H1 (cell line): ENCODE data around the gene EPHA6. TPM values are rescaled to one million over a fixed set of nuclear protein-coding genes. Genes with fewer than 3 reads are reported as not detected.

Source experiments
- CTCF ChIA-PET: fragments of 300-600 bp; sonication (Branson Sonifier 250); formaldehyde crosslinking; loops from one replicate; lab custom pipeline; 2021; ENCODE audit not compliant: partially characterized antibody; lab: Charles Lee
- POLR2A ChIA-PET: fragments of 300-600 bp; sonication (Branson Sonifier 250); formaldehyde crosslinking; loops from one replicate; lab custom pipeline; 2021; ENCODE audit warnings: inconsistent platforms; ENCODE audit not compliant: partially characterized antibody; lab: Charles Lee
- DNase-seq, 2 experiments: peaks; one replicate each; pipeline versions ENCODE4 v3.0.0 to v3.0.0-alpha.2; 2010 to 2022; ENCODE audit warnings: low spot score in 2 of 2, low read depth in 1 of 2, mixed read lengths in 1 of 2
- FAIRE-seq: peaks from 2 replicates; lab custom pipeline; 2011; peaks lifted over from hg19 to GRCh38; lab: Jason Lieb, UNC
- H2AFZ ChIP-seq: 2 replicates; pipeline ENCODE4 v1.8.1; 2012; ENCODE audit warnings: low read length, inconsistent platforms
- H2AK5ac ChIP-seq: 2 replicates; pipeline ENCODE4 v1.6.1; 2013; ENCODE audit warnings: low read depth, low read length
- H2BK120ac ChIP-seq: replicated peaks from 2 replicates; pipeline ENCODE3; 2013; ENCODE audit warnings: low read depth, low read length, inconsistent platforms
- H2BK12ac ChIP-seq: 2 replicates; pipeline ENCODE4 v1.6.1; 2013; ENCODE audit warnings: low read depth, low read length
- H2BK15ac ChIP-seq: 2 replicates; pipeline ENCODE4 v1.6.1; 2013; ENCODE audit warnings: low read length
- H2BK20ac ChIP-seq: 2 replicates; pipeline ENCODE4 v1.6.1; 2013; ENCODE audit warnings: low read length
- H2BK5ac ChIP-seq: 2 replicates; pipeline ENCODE4 v1.6.1; 2013; ENCODE audit warnings: low read depth, low read length
- H3K14ac ChIP-seq: 2 replicates; pipeline ENCODE4 v1.6.1; 2013; ENCODE audit warnings: inconsistent platforms; ENCODE audit not compliant: insufficient read length
- H3K18ac ChIP-seq: 2 replicates; pipeline ENCODE4 v1.6.1; 2013; ENCODE audit warnings: low read length; ENCODE audit errors: extremely low read depth
- H3K23ac ChIP-seq: 2 replicates; pipeline ENCODE4 v1.6.1; 2013; ENCODE audit warnings: inconsistent platforms; ENCODE audit not compliant: insufficient read length
- H3K23me2 ChIP-seq: 2 replicates; pipeline ENCODE4 v1.6.1; 2013; ENCODE audit warnings: low read depth, low read length
- H3K27ac ChIP-seq: 2 replicates; pipeline ENCODE4 v1.6.1; 2011; ENCODE audit warnings: low read depth, low read length, inconsistent platforms
- H3K27me3 ChIP-seq, 4 experiments: replicated peaks in 1 of 4; 1 replicate in 1 of 4; 2 replicates in 3 of 4; pipeline versions ENCODE4 v1.6.1 to v1.8.1; 2011 to 2013; ENCODE audit warnings: low read length in 3 of 4, mild to moderate bottlenecking in 3 of 4, inconsistent platforms in 2 of 4, mixed read lengths in 2 of 4, moderate library complexity in 1 of 4; ENCODE audit not compliant: control insufficient read depth in 3 of 4, insufficient read depth in 3 of 4; ENCODE audit errors: extremely low read depth in 1 of 4
- H3K36me3 ChIP-seq, 4 experiments: 2 replicates each; pipeline versions ENCODE4 v1.6.1 to v1.8.1; 2011 to 2013; ENCODE audit warnings: mild to moderate bottlenecking in 4 of 4, low read length in 3 of 4, moderate library complexity in 2 of 4, control low read depth in 1 of 4, inconsistent platforms in 1 of 4; ENCODE audit not compliant: insufficient read depth in 4 of 4, control insufficient read depth in 2 of 4
- H3K4ac ChIP-seq: replicated peaks from 2 replicates; pipeline ENCODE3; 2013; ENCODE audit warnings: low read length, low read depth, mixed read lengths, inconsistent platforms; ENCODE audit not compliant: insufficient read length
- H3K4me1 ChIP-seq, 4 experiments: replicated peaks in 1 of 4; 1 replicate in 1 of 4; 2 replicates in 3 of 4; pipeline versions ENCODE4 v1.6.1 to v1.8.1; 2011 to 2013; ENCODE audit warnings: low read length in 3 of 4, inconsistent platforms in 2 of 4, mixed read lengths in 1 of 4; ENCODE audit not compliant: insufficient read depth in 4 of 4, control insufficient read depth in 3 of 4
- H3K4me2 ChIP-seq, 2 experiments: 2 replicates each; pipeline versions ENCODE4 v1.6.1 to v1.8.1; 2011 to 2013; ENCODE audit warnings: low read depth in 2 of 2, low read length in 2 of 2, control low read depth in 1 of 2, inconsistent platforms in 1 of 2, mild to moderate bottlenecking in 1 of 2; ENCODE audit not compliant: insufficient read depth in 1 of 2
- H3K4me3 ChIP-seq, 4 experiments: fragments of 200-600, 300-600 bp in 1 of 4; sonication (generic), shearing (Covaris generic), sonication (Bioruptor Twin) in 1 of 4; 2 replicates each; pipeline versions ENCODE4 v1.5.1 to v1.8.1; 2011 to 2016; ENCODE audit warnings: low read length in 4 of 4, low read depth in 3 of 4, control low read depth in 2 of 4, inconsistent platforms in 2 of 4, mild to moderate bottlenecking in 2 of 4, mixed read lengths in 1 of 4, moderate library complexity in 1 of 4; ENCODE audit not compliant: insufficient read depth in 2 of 4; ENCODE audit errors: extremely low read depth in 1 of 4
- H3K56ac ChIP-seq: replicated peaks from 2 replicates; pipeline ENCODE3; 2013; ENCODE audit warnings: low read depth, mild to moderate bottlenecking, mixed read lengths, low read length, inconsistent platforms; ENCODE audit not compliant: insufficient read length
- H3K79me1 ChIP-seq: 2 replicates; pipeline ENCODE4 v1.6.1; 2013; ENCODE audit warnings: low read depth, low read length, control low read depth
- H3K79me2 ChIP-seq, 2 experiments: 2 replicates each; pipeline versions ENCODE4 v1.6.1 to v1.8.1; 2012 to 2013; ENCODE audit warnings: low read length in 2 of 2, mild to moderate bottlenecking in 2 of 2, inconsistent platforms in 1 of 2; ENCODE audit not compliant: insufficient read depth in 2 of 2, control insufficient read depth in 1 of 2
- H3K9ac ChIP-seq, 4 experiments: replicated peaks in 1 of 4; 1 replicate in 1 of 4; 2 replicates in 3 of 4; pipeline versions ENCODE4 v1.6.1 to v1.8.1; 2011 to 2013; ENCODE audit warnings: low read depth in 3 of 4, low read length in 3 of 4, control low read depth in 2 of 4, mild to moderate bottlenecking in 2 of 4, moderate library complexity in 2 of 4, inconsistent platforms in 1 of 4; ENCODE audit errors: extremely low read depth in 1 of 4
- H3K9me3 ChIP-seq, 2 experiments: 2 replicates each; pipeline versions ENCODE4 v1.6.1 to v1.8.1; 2012 to 2013; ENCODE audit warnings: mild to moderate bottlenecking in 2 of 2, moderate library complexity in 2 of 2, control low read depth in 1 of 2, inconsistent platforms in 1 of 2, low read depth in 1 of 2, low read length in 1 of 2, mixed read lengths in 1 of 2; ENCODE audit not compliant: insufficient read depth in 2 of 2
- H4K20me1 ChIP-seq, 2 experiments: replicated peaks in 1 of 2; 2 replicates each; pipeline versions ENCODE3 to v1.8.1; 2011 to 2013; ENCODE audit warnings: inconsistent platforms in 2 of 2, low read length in 2 of 2, mild to moderate bottlenecking in 1 of 2; ENCODE audit not compliant: insufficient read depth in 2 of 2, control insufficient read depth in 1 of 2
- H4K5ac ChIP-seq: 2 replicates; pipeline ENCODE4 v1.6.1; 2013; ENCODE audit warnings: low read length, low read depth, mixed read lengths, inconsistent platforms; ENCODE audit not compliant: insufficient read length
- H4K8ac ChIP-seq: 2 replicates; pipeline ENCODE4 v1.8.0; 2013; ENCODE audit warnings: mild to moderate bottlenecking, moderate library complexity, low read length, inconsistent platforms; ENCODE audit not compliant: insufficient read depth; ENCODE audit errors: extremely low read depth
- H4K91ac ChIP-seq: replicated peaks from 2 replicates; pipeline ENCODE3; 2013; ENCODE audit warnings: low read length, mixed read lengths, inconsistent platforms; ENCODE audit not compliant: insufficient read length
- ATF3 ChIP-seq: IDR thresholded peaks from 2 replicates; pipeline ENCODE4 v1.6.1; 2011; ENCODE audit warnings: low read depth, mild to moderate bottlenecking, low read length; ENCODE audit not compliant: insufficient read depth
- BCL11A ChIP-seq, 2 experiments: IDR thresholded peaks; one replicate each; pipeline ENCODE4 v1.6.1; 2011; ENCODE audit warnings: low read depth in 2 of 2, low read length in 2 of 2, mild to moderate bottlenecking in 2 of 2
- EGR1 ChIP-seq: IDR thresholded peaks from 2 replicates; pipeline ENCODE4 v1.6.1; 2011; ENCODE audit warnings: low read depth, low read length, borderline replicate concordance
- FOSL1 ChIP-seq: IDR thresholded peaks from 2 replicates; pipeline ENCODE4 v1.6.1; 2011; ENCODE audit warnings: mild to moderate bottlenecking, low read depth, low read length, moderate library complexity; ENCODE audit not compliant: insufficient read depth
- GABPA ChIP-seq: IDR thresholded peaks from 2 replicates; pipeline ENCODE4 v1.6.1; 2011; ENCODE audit warnings: mild to moderate bottlenecking, low read length, moderate library complexity, borderline replicate concordance; ENCODE audit not compliant: insufficient read depth
- JUND ChIP-seq: IDR thresholded peaks from 2 replicates; pipeline ENCODE4 v1.6.1; 2011; ENCODE audit warnings: mild to moderate bottlenecking, improper control_type of control experiment, low read length
- NRF1 ChIP-seq: IDR thresholded peaks from 2 replicates; pipeline ENCODE4 v1.6.1; 2011; ENCODE audit warnings: mild to moderate bottlenecking, low read depth, low read length, improper control_type of control experiment
- RBBP5 ChIP-seq: IDR thresholded peaks from 2 replicates; pipeline ENCODE4 v1.7.1; 2012; ENCODE audit warnings: low read depth, mild to moderate bottlenecking, inconsistent platforms, low read length, moderate library complexity, borderline replicate concordance
- RNF2 ChIP-seq: fragments of 200-900, 300-1000 bp; sonication (generic); IDR thresholded peaks from 2 replicates; pipeline ENCODE4 v1.7.1; 2016; ENCODE audit warnings: borderline replicate concordance, low read depth, mild to moderate bottlenecking, antibody characterized with exemption, low read length; ENCODE audit not compliant: poor library complexity, severe bottlenecking; ENCODE audit errors: missing control alignments
- SRF ChIP-seq: IDR thresholded peaks from 2 replicates; pipeline ENCODE4 v1.6.1; 2011; ENCODE audit warnings: mild to moderate bottlenecking, low read depth, low read length, moderate library complexity
- TAF1 ChIP-seq: IDR thresholded peaks from 2 replicates; pipeline ENCODE4 v1.6.1; 2011; ENCODE audit warnings: mild to moderate bottlenecking, low read depth, low read length
- TBP ChIP-seq: IDR thresholded peaks from 2 replicates; pipeline ENCODE4 v1.6.1; 2011; ENCODE audit warnings: low read depth, low read length, improper control_type of control experiment
- WGBS, 2 experiments: shearing (Covaris generic) in 1 of 2; methylation state at CpG; one replicate each; pipeline versions ENCODE4 v1.1.6 to v1.1.7; 2013 to 2015; ENCODE audit warnings: low lambda C conversion rate in 2 of 2, mixed read lengths in 2 of 2, inconsistent platforms in 1 of 2, low coverage in 1 of 2, missing lambda C conversion rate in 1 of 2; ENCODE audit not compliant: insufficient replicate concordance in 2 of 2, insufficient coverage in 1 of 2, insufficient read length in 1 of 2; ENCODE audit errors: extremely low coverage in 1 of 2, missing lambda C conversion rate in 1 of 2; 5-methylcytosine and 5-hydroxymethylcytosine counted together
- polyA plus RNA-seq, 7 experiments: library from polyadenylated mRNA; depleted of rRNA in 3 of 7; stranded (reverse) in 5 of 7; unstranded in 2 of 7; fragments of >200 nt in 5 of 7; fragments of 200-250 nt in 2 of 7; gene quantifications; 1 replicate in 5 of 7; 2 replicates in 1 of 7; 4 replicates in 1 of 7; pipeline versions ENCODE4 v1.2.1 to v1.2.3, GENCODE V29; 2011 to 2013; ENCODE audit warnings: missing spikeins in 2 of 7, mixed read lengths in 2 of 7
- total RNA-seq: library from RNA; stranded (reverse); fragmentation: NEBNext Ultra II Directional; extraction: Animal tissue kit (Norgen Biotek cat#: 25700); gene quantifications from 2 replicates; pipeline ENCODE4 v1.2.1, GENCODE V29; 2021

EPHA6 gene
- total and polyA plus RNA-seq, 2 of the 8 experiments (the other 6 are each of a cell fraction or from before 2014, with no cell fraction given) = 0.83 to 3.2 TPM

DNA sequence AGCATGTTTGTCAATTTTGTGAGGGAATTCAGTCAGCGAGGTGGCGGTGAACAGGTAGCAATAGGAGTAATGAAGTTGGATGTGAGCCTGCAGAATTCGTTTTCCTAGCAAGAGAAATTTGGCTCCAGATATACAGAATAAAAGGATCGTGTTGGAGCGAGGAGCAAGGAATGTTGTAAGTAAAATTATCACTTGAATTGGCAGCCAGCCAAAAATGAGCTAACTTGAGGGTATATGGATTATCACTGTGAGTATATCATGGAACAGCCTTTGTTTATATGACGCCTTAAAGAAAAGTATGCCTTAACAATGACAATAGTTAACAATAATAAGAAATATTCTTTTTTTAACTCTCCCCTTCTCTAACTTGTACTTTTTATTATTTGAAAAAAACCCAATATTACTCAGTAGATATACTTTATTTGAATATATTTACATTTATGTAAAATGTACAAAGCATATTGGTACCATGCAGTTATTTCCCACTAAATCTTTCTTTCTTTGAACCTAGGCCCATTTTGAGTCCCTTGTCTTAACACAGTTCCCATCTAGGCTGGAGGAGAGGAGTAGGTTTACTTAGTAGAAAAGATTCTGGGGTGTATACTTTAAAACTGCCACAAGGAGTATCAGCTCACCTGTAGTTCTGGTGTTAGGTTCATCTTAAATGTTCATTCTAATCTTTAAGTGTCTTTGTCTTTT is 29.3 kb downstream of the EPHA6 start:
- Histone ChIP-seq H3K79me1 (no peaks in the 10 kb centered on the region), H3K27me3 (no peaks in the 10 kb centered on the region), H2BK15ac (no peak overlapping the region), H3K23me2 (no peaks in the 10 kb centered on the region), H3K18ac (no peak overlapping the region), H4K91ac (no peak overlapping the region), H2AFZ (no peak overlapping the region), H4K5ac (no peak overlapping the region), H3K23ac (no peak overlapping the region), H3K27ac (no peak overlapping the region), H3K9me3 (no peaks in the 10 kb centered on the region), H3K4me3 (no peak overlapping the region), H3K4ac (no peak overlapping the region), H2BK20ac (no peak overlapping the region), H2BK120ac (no peak overlapping the region), H4K8ac (no peak overlapping the region), H3K36me3 (no peaks in the 10 kb centered on the region), H3K4me1 (no peaks in the 10 kb centered on the region), H3K56ac (no peak overlapping the region), H3K9ac (no peak overlapping the region), H3K14ac (no peak overlapping the region), H2BK12ac (no peak overlapping the region), H3K4me2 (no peak overlapping the region), H2AK5ac (no peak overlapping the region), H4K20me1 (no peaks in the 10 kb centered on the region), H2BK5ac (no peak overlapping the region), H3K79me2 (no peaks in the 10 kb centered on the region)
- ChIA-PET POLR2A (no interaction called here), CTCF (no interaction called here)
- DNase-seq = no peak
- 91% methylated on average over 6 of the region's 6 CpGs; no CpG with 5 or more reads in 1 of the 2 experiments for WGBS, 2 experiments
- FAIRE-seq = no peak
- no peak for TF ChIP-seq SRF
- no peak for TF ChIP-seq RNF2
- TF ChIP-seq GABPA = no peak
- no peak for TF ChIP-seq BCL11A (IDR thresholded peaks at IDR 0.05; ENCODE audit: low read depth in 2 of 2, low read length in 2 of 2)
- no peak for TF ChIP-seq ATF3
- TF ChIP-seq JUND = no peak
- no peak for TF ChIP-seq TAF1
- TF ChIP-seq FOSL1 = no peak
- no peak for TF ChIP-seq RBBP5
- TF ChIP-seq EGR1 = no peak
- TF ChIP-seq NRF1 = no peak
- no peak for TF ChIP-seq TBP
